ENCODE results near the gene EPN1.
"Not testable (repeated sequence)": the region's sequence is repeated elsewhere in the genome, so short reads cannot be mapped to it uniquely, and the experiment has no call there.

The EPN1 gene

GRCh38 chr19:55720214-55720746, 45.3 kb downstream of the EPN1 start:
- CTCF ChIA-PET, result no interaction called here
- POLR2A ChIA-PET, result no interaction called here
- no peak for DNase-seq (ENCODE audit: extremely low spot score)
- TF ChIP-seq CTCF (IDR thresholded peaks at IDR 0.05; ENCODE audit: control extremely low read depth, extremely low read depth, low read depth, missing control alignments), result no peak

GRCh38 chr19:55720801-55721200, 45.8 kb downstream of the EPN1 start:
- TF ChIP-seq CTCF (IDR thresholded peaks at IDR 0.05; ENCODE audit: control extremely low read depth, extremely low read depth, low read depth, missing control alignments), result no peak
- ChIA-PET CTCF (no interaction called here), POLR2A (no interaction called here)
- DNase-seq (ENCODE audit: extremely low spot score), result no peak

GRCh38 chr19:55723491-55723890, 48.5 kb downstream of the EPN1 start:
- ChIA-PET POLR2A (no interaction called here), CTCF (no interaction called here)
- DNase-seq (ENCODE audit: extremely low spot score), result no peak
- TF ChIP-seq CTCF (IDR thresholded peaks at IDR 0.05; ENCODE audit: control extremely low read depth, extremely low read depth, low read depth, missing control alignments), result no peak

GRCh38 chr19:55730378-55730777, 55.4 kb downstream of the EPN1 start:
- DNase-seq (ENCODE audit: extremely low spot score); POLR2A ChIA-PET: not testable (repeated sequence)
- CTCF ChIA-PET, result interaction anchor here (1.1 kb wide), 1 partner anchor 8 kb away, joined by 3 read pairs; no protein-coding TSS in a partner anchor

- ChIA-PET CTCF (no interaction called here), POLR2A (no interaction called here)
- TF ChIP-seq CTCF (IDR thresholded peaks at IDR 0.05; ENCODE audit: control extremely low read depth, extremely low read depth, low read depth, missing control alignments), result no peak
- DNase-seq (ENCODE audit: extremely low spot score), result no peak
Observed at GRCh38 chr19:55738302-55738701, 63.3 kb downstream of the EPN1 start, which contains the start of gene NLRP9. Gene NLRP9, minus strand, starts transcription at chr19:55738402. Its CDS starts 28 bp downstream, at chr19:55738374.

- DNase-seq (ENCODE audit: extremely low spot score), result no peak
- no peak for TF ChIP-seq CTCF (IDR thresholded peaks at IDR 0.05; ENCODE audit: control extremely low read depth, extremely low read depth, low read depth, missing control alignments)
- POLR2A ChIA-PET, result no interaction called here
- CTCF ChIA-PET, result no interaction called here
Observed at GRCh38 chr19:55750715-55751114, 75.7 kb downstream of the EPN1 start.

GRCh38 chr19:55753401-55753800, 78.4 kb downstream of the EPN1 start:
- CTCF ChIA-PET, result no interaction called here
- DNase-seq (ENCODE audit: extremely low spot score), result no peak
- TF ChIP-seq CTCF (IDR thresholded peaks at IDR 0.05; ENCODE audit: control extremely low read depth, extremely low read depth, low read depth, missing control alignments), result no peak
- POLR2A ChIA-PET, result no interaction called here

GRCh38 chr19:55756808-55757207, 81.8 kb downstream of the EPN1 start:
- DNase-seq (ENCODE audit: extremely low spot score); POLR2A ChIA-PET; CTCF ChIA-PET: not testable (repeated sequence)

- DNase-seq (ENCODE audit: extremely low spot score); CTCF ChIA-PET: not testable (repeated sequence)
Observed at GRCh38 chr19:55758797-55759196, 83.8 kb downstream of the EPN1 start, which contains the start of gene RFPL4A. Gene RFPL4A, plus strand, starts transcription at chr19:55759097. Its CDS starts 2,704 bp downstream, at chr19:55761801.

More at GRCh38 chr19:55758797-55759196, 83.8 kb downstream of the EPN1 start, which contains the start of gene RFPL4A:
- POLR2A ChIA-PET, result not testable (repeated sequence)
